Transverse colon (tissue), 4 donors: Measurements from ENCODE around the gene SPATS1. TPM values are rescaled to one million over a fixed set of nuclear protein-coding genes. Genes with fewer than 3 reads are reported as not detected.

Experiments used
- DNase-seq: peaks from one replicate; pipeline ENCODE4 v3.0.0-alpha.2; 2019
- H3K27ac ChIP-seq, 4 donors: fragments of 200-600 bp; sonication (generic); 2 replicates each; pipeline ENCODE4 v1.5.1; 2016 to 2018; ENCODE audit warnings: inconsistent platforms in 4 of 4
- H3K27me3 ChIP-seq: fragments of 200-600 bp; sonication (generic); 2 replicates; pipeline ENCODE4 v1.5.1; 2017; ENCODE audit warnings: inconsistent platforms
- H3K36me3 ChIP-seq, 4 donors: fragments of 200-600 bp; sonication (generic); 2 replicates each; pipeline ENCODE4 v1.5.1; 2017 to 2019; ENCODE audit warnings: inconsistent platforms in 4 of 4
- H3K4me1 ChIP-seq, 4 donors: fragments of 200-600 bp; sonication (generic); 2 replicates each; pipeline ENCODE4 v1.5.1; 2017 to 2020; ENCODE audit warnings: inconsistent platforms in 4 of 4
- H3K4me3 ChIP-seq, 4 donors: fragments of 200-600 bp; sonication (generic); 1 replicate in 1 of 4; 2 replicates in 3 of 4; pipeline versions ENCODE4 v1.5.1 to v1.6.1; 2017 to 2019; ENCODE audit warnings: inconsistent platforms in 4 of 4
- H3K9me3 ChIP-seq, 2 donors: fragments of 200-600 bp; sonication (generic); 2 replicates each; pipeline ENCODE4 v1.5.1; 2017 to 2019; ENCODE audit warnings: inconsistent platforms in 2 of 2
- EP300 ChIP-seq: sonication (generic); formaldehyde crosslinking; IDR thresholded peaks from one replicate; pipeline ENCODE4 v1.6.1; 2017; ENCODE audit warnings: antibody characterized with exemption, low read depth
- POLR2A ChIP-seq: fragments of 450-650 bp; IDR thresholded peaks from one replicate; pipeline ENCODE4 v1.6.1; 2016; ENCODE audit warnings: antibody characterized with exemption, mild to moderate bottlenecking, moderate library complexity
- POLR2AphosphoS5 ChIP-seq, 3 donors: sonication (generic); formaldehyde crosslinking; IDR thresholded peaks; one replicate each; pipeline ENCODE4 v1.6.1; 2016; ENCODE audit warnings: antibody characterized with exemption in 3 of 3
- WGBS, 2 donors: methylation state at CpG; one replicate each; pipeline ENCODE4 v1.1.5; 2018; ENCODE audit warnings: low coverage in 1 of 2; 5-methylcytosine and 5-hydroxymethylcytosine counted together
- in situ Hi-C, 4 donors: fragments of 200-750 bp; cut with MboI; loops; one replicate each; pipeline versions ENCODE4 v1.15.0 to v1.15.1; 2017; ENCODE audit warnings: low sequenced_read_pairs in 3 of 4, low pct_ligation_motif_present in 1 of 4, low pct_unique_long_range_greater_than_20kb in 1 of 4
- intact Hi-C: fragments of 100-400 bp; cut with DNase I; formaldehyde crosslinking; loops from one replicate; pipeline ENCODE4 v1.15.1; 2023; ENCODE audit warnings: low total_unique reads
- total RNA-seq, 4 donors: library from RNA; depleted of rRNA; stranded (reverse); fragments of >200 nt; gene quantifications; one replicate each; pipeline ENCODE4 v1.1.0, GENCODE V29; 2016
- TF ChIP-seq, protein P1 (sequence below), 5 experiments: fragments of 200-600 bp in 3 of 5; fragments of 450-650 bp in 2 of 5; sonication (generic) in 3 of 5; IDR thresholded peaks; 1 replicate in 2 of 5; 2 replicates in 3 of 5; pipeline ENCODE4 v1.5.1; 2016 to 2017; ENCODE audit warnings: antibody characterized with exemption in 5 of 5, inconsistent platforms in 3 of 5, mild to moderate bottlenecking in 2 of 5, moderate library complexity in 1 of 5

Gene SPATS1
- total RNA-seq, 4 donors from 2014 or later: not detected

DNA sequence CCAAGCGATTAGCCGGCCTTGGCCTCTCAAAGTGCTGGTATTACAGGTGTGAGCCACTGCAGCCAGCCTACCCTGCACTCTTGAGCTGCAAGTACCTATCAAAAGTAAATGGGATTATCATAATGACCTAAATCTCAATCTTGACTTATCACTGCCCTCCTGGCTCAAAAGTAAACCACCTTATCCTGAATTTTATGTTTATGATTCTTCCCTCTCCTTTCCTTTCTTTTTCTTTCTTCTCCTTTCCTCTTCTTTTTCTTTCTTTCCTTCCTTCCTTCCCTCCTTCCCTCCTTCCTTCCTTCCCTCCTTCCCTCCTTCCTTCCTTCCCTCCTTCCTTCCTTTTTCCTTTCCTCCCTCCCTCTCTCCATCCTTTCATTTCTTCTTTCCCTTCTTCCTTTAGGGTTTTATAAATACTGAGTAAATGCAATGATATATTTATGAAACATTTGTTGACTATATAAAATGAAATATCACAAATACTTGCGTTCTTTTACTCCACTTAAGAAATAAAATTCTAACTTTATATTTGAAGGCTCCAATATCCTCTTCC is 21.0 kb downstream of the SPATS1 start:
- peaks cover 15% of the 10 kb centered on the region for H3K27me3 ChIP-seq
- no peak overlapping the region for H3K27ac ChIP-seq
- in situ Hi-C loops (no loop called here), intact Hi-C loops (no loop called here)
- TF ChIP-seq, protein P1, sequence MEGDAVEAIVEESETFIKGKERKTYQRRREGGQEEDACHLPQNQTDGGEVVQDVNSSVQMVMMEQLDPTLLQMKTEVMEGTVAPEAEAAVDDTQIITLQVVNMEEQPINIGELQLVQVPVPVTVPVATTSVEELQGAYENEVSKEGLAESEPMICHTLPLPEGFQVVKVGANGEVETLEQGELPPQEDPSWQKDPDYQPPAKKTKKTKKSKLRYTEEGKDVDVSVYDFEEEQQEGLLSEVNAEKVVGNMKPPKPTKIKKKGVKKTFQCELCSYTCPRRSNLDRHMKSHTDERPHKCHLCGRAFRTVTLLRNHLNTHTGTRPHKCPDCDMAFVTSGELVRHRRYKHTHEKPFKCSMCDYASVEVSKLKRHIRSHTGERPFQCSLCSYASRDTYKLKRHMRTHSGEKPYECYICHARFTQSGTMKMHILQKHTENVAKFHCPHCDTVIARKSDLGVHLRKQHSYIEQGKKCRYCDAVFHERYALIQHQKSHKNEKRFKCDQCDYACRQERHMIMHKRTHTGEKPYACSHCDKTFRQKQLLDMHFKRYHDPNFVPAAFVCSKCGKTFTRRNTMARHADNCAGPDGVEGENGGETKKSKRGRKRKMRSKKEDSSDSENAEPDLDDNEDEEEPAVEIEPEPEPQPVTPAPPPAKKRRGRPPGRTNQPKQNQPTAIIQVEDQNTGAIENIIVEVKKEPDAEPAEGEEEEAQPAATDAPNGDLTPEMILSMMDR (IDR thresholded peaks at IDR 0.05): no peak
- TF ChIP-seq POLR2A (no peak), POLR2AphosphoS5 (IDR thresholded peaks at IDR 0.05) (no peak), EP300 (no peak)
- DNase-seq: no peak
- H3K4me1 ChIP-seq: no peaks in the 10 kb centered on the region
- no peaks in the 10 kb centered on the region for H3K36me3 ChIP-seq
- H3K4me3 ChIP-seq: no peak overlapping the region
- WGBS, 2 donors: 85 to 97% methylated on average over 1 to 3 of the region's 3 CpGs
- no peaks in the 10 kb centered on the region for H3K9me3 ChIP-seq

GRCh38 chr6:44366781-44367180 is 24.3 kb downstream of the SPATS1 start:
- H3K9me3 ChIP-seq: no peaks in the 10 kb centered on the region
- no peaks in the 10 kb centered on the region for H3K36me3 ChIP-seq
- intact Hi-C loops: no loop called here
- peaks cover 11% of the 10 kb centered on the region for H3K27me3 ChIP-seq
- no peaks in the 10 kb centered on the region for H3K4me1 ChIP-seq
- in situ Hi-C loops: no loop called here
- no peak for DNase-seq
- H3K27ac ChIP-seq: no peak overlapping the region
- H3K4me3 ChIP-seq: no peak overlapping the region
- WGBS, 2 donors: 80 to 83% methylated on average over 3 of the region's 3 CpGs
- TF ChIP-seq EP300 (no peak), POLR2A (no peak), POLR2AphosphoS5 (IDR thresholded peaks at IDR 0.05) (no peak)
- TF ChIP-seq, protein P1 (IDR thresholded peaks at IDR 0.05): no peak

DNA sequence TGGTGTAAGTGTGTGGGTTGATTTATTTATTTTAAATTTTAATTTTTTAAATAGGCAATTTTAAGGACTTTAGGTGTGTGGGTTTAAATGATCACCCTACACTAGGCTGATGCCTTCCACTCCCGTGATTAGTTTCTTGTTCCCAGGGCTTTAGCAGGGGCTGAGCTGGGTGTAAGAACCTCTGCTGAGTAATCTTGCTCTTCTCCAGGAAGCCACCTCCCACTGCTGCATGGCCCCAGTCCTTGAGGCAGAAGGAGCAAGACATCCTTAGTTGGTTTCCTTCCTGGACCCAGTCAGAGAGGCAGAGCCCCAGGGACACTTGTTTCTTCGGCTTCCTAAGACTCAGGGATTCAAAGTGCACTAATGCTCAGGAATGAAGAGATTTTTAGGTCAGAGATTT is 25.2 kb downstream of the SPATS1 start:
- H3K27me3 ChIP-seq: peaks cover 11% of the 10 kb centered on the region
- H3K9me3 ChIP-seq: no peaks in the 10 kb centered on the region
- DNase-seq: no peak
- in situ Hi-C loops (no loop called here), intact Hi-C loops (no loop called here)
- H3K4me1 ChIP-seq: no peaks in the 10 kb centered on the region
- TF ChIP-seq EP300: no peak
- no peak for TF ChIP-seq POLR2AphosphoS5 (IDR thresholded peaks at IDR 0.05)
- no peak for TF ChIP-seq POLR2A
- TF ChIP-seq, protein P1 (IDR thresholded peaks at IDR 0.05): no peak
- no peak overlapping the region for H3K4me3 ChIP-seq
- H3K36me3 ChIP-seq: no peaks in the 10 kb centered on the region
- H3K27ac ChIP-seq: no peak overlapping the region
- WGBS, 2 donors: 48 to 83% methylated on average over 1 to 2 of the region's 2 CpGs

DNA sequence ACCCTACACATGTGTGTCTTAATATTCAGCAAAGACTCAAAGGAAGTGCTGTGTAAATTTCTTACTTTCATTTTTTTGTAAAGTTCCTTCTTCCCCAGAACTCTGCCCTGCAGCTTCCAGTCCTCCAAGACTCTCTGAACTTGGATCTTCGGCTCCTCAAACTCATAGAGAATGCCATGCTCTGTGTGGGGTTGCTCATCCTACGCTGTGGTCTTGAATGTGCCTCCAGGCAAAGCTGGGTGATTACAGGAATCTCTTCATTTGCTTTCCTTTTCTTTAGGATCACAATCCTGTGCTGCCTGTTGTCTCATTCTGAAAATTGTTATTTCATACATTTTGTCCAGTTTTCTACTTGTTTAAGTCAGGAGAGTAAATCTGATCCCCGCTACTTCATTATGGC is 30.6 kb downstream of the SPATS1 start:
- H3K4me3 ChIP-seq: no peak overlapping the region
- H3K27ac ChIP-seq: no peak overlapping the region
- peaks cover 5% of the 10 kb centered on the region for H3K27me3 ChIP-seq
- no peaks in the 10 kb centered on the region for H3K9me3 ChIP-seq
- WGBS, 2 donors: 78% methylated on average over 3 of the region's 3 CpGs
- H3K36me3 ChIP-seq: no peaks in the 10 kb centered on the region
- in situ Hi-C loops: no loop called here
- intact Hi-C loops: no loop called here
- DNase-seq: no peak
- TF ChIP-seq POLR2AphosphoS5 (IDR thresholded peaks at IDR 0.05) (no peak), EP300 (no peak), POLR2A (no peak)
- TF ChIP-seq, protein P1 (IDR thresholded peaks at IDR 0.05): no peak
- no peaks in the 10 kb centered on the region for H3K4me1 ChIP-seq
